H1 (cell line): Measurements from ENCODE around the gene TSSC4. TPM values are rescaled to one million over a fixed set of nuclear protein-coding genes. Genes with fewer than 3 reads are reported as not detected.

Experiments used
- CTCF ChIA-PET: fragments of 300-600 bp; sonication (Branson Sonifier 250); formaldehyde crosslinking; loops from one replicate; lab custom pipeline; 2021; ENCODE audit not compliant: partially characterized antibody; lab: Charles Lee
- POLR2A ChIA-PET: fragments of 300-600 bp; sonication (Branson Sonifier 250); formaldehyde crosslinking; loops from one replicate; lab custom pipeline; 2021; ENCODE audit warnings: inconsistent platforms; ENCODE audit not compliant: partially characterized antibody; lab: Charles Lee
- DNase-seq, 2 experiments: peaks; one replicate each; pipeline versions ENCODE4 v3.0.0 to v3.0.0-alpha.2; 2010 to 2022; ENCODE audit warnings: low spot score in 2 of 2, low read depth in 1 of 2, mixed read lengths in 1 of 2
- FAIRE-seq: peaks from 2 replicates; lab custom pipeline; 2011; peaks lifted over from hg19 to GRCh38; lab: Jason Lieb, UNC
- H2AFZ ChIP-seq: 2 replicates; pipeline ENCODE4 v1.8.1; 2012; ENCODE audit warnings: low read length, inconsistent platforms
- H2AK5ac ChIP-seq: 2 replicates; pipeline ENCODE4 v1.6.1; 2013; ENCODE audit warnings: low read depth, low read length
- H2BK120ac ChIP-seq: replicated peaks from 2 replicates; pipeline ENCODE3; 2013; ENCODE audit warnings: low read depth, low read length, inconsistent platforms
- H2BK12ac ChIP-seq: 2 replicates; pipeline ENCODE4 v1.6.1; 2013; ENCODE audit warnings: low read depth, low read length
- H2BK15ac ChIP-seq: 2 replicates; pipeline ENCODE4 v1.6.1; 2013; ENCODE audit warnings: low read length
- H2BK20ac ChIP-seq: 2 replicates; pipeline ENCODE4 v1.6.1; 2013; ENCODE audit warnings: low read length
- H2BK5ac ChIP-seq: 2 replicates; pipeline ENCODE4 v1.6.1; 2013; ENCODE audit warnings: low read depth, low read length
- H3K14ac ChIP-seq: 2 replicates; pipeline ENCODE4 v1.6.1; 2013; ENCODE audit warnings: inconsistent platforms; ENCODE audit not compliant: insufficient read length
- H3K18ac ChIP-seq: 2 replicates; pipeline ENCODE4 v1.6.1; 2013; ENCODE audit warnings: low read length; ENCODE audit errors: extremely low read depth
- H3K23ac ChIP-seq: 2 replicates; pipeline ENCODE4 v1.6.1; 2013; ENCODE audit warnings: inconsistent platforms; ENCODE audit not compliant: insufficient read length
- H3K23me2 ChIP-seq: 2 replicates; pipeline ENCODE4 v1.6.1; 2013; ENCODE audit warnings: low read depth, low read length
- H3K27ac ChIP-seq: 2 replicates; pipeline ENCODE4 v1.6.1; 2011; ENCODE audit warnings: low read depth, low read length, inconsistent platforms
- H3K27me3 ChIP-seq, 4 experiments: replicated peaks in 1 of 4; 1 replicate in 1 of 4; 2 replicates in 3 of 4; pipeline versions ENCODE4 v1.6.1 to v1.8.1; 2011 to 2013; ENCODE audit warnings: low read length in 3 of 4, mild to moderate bottlenecking in 3 of 4, inconsistent platforms in 2 of 4, mixed read lengths in 2 of 4, moderate library complexity in 1 of 4; ENCODE audit not compliant: control insufficient read depth in 3 of 4, insufficient read depth in 3 of 4; ENCODE audit errors: extremely low read depth in 1 of 4
- H3K36me3 ChIP-seq, 4 experiments: 2 replicates each; pipeline versions ENCODE4 v1.6.1 to v1.8.1; 2011 to 2013; ENCODE audit warnings: mild to moderate bottlenecking in 4 of 4, low read length in 3 of 4, moderate library complexity in 2 of 4, control low read depth in 1 of 4, inconsistent platforms in 1 of 4; ENCODE audit not compliant: insufficient read depth in 4 of 4, control insufficient read depth in 2 of 4
- H3K4ac ChIP-seq: replicated peaks from 2 replicates; pipeline ENCODE3; 2013; ENCODE audit warnings: low read length, low read depth, mixed read lengths, inconsistent platforms; ENCODE audit not compliant: insufficient read length
- H3K4me1 ChIP-seq, 4 experiments: replicated peaks in 1 of 4; 1 replicate in 1 of 4; 2 replicates in 3 of 4; pipeline versions ENCODE4 v1.6.1 to v1.8.1; 2011 to 2013; ENCODE audit warnings: low read length in 3 of 4, inconsistent platforms in 2 of 4, mixed read lengths in 1 of 4; ENCODE audit not compliant: insufficient read depth in 4 of 4, control insufficient read depth in 3 of 4
- H3K4me2 ChIP-seq, 2 experiments: 2 replicates each; pipeline versions ENCODE4 v1.6.1 to v1.8.1; 2011 to 2013; ENCODE audit warnings: low read depth in 2 of 2, low read length in 2 of 2, control low read depth in 1 of 2, inconsistent platforms in 1 of 2, mild to moderate bottlenecking in 1 of 2; ENCODE audit not compliant: insufficient read depth in 1 of 2
- H3K4me3 ChIP-seq, 4 experiments: fragments of 200-600, 300-600 bp in 1 of 4; sonication (generic), shearing (Covaris generic), sonication (Bioruptor Twin) in 1 of 4; 2 replicates each; pipeline versions ENCODE4 v1.5.1 to v1.8.1; 2011 to 2016; ENCODE audit warnings: low read length in 4 of 4, low read depth in 3 of 4, control low read depth in 2 of 4, inconsistent platforms in 2 of 4, mild to moderate bottlenecking in 2 of 4, mixed read lengths in 1 of 4, moderate library complexity in 1 of 4; ENCODE audit not compliant: insufficient read depth in 2 of 4; ENCODE audit errors: extremely low read depth in 1 of 4
- H3K56ac ChIP-seq: replicated peaks from 2 replicates; pipeline ENCODE3; 2013; ENCODE audit warnings: low read depth, mild to moderate bottlenecking, mixed read lengths, low read length, inconsistent platforms; ENCODE audit not compliant: insufficient read length
- H3K79me1 ChIP-seq: 2 replicates; pipeline ENCODE4 v1.6.1; 2013; ENCODE audit warnings: low read depth, low read length, control low read depth
- H3K79me2 ChIP-seq, 2 experiments: 2 replicates each; pipeline versions ENCODE4 v1.6.1 to v1.8.1; 2012 to 2013; ENCODE audit warnings: low read length in 2 of 2, mild to moderate bottlenecking in 2 of 2, inconsistent platforms in 1 of 2; ENCODE audit not compliant: insufficient read depth in 2 of 2, control insufficient read depth in 1 of 2
- H3K9ac ChIP-seq, 4 experiments: replicated peaks in 1 of 4; 1 replicate in 1 of 4; 2 replicates in 3 of 4; pipeline versions ENCODE4 v1.6.1 to v1.8.1; 2011 to 2013; ENCODE audit warnings: low read depth in 3 of 4, low read length in 3 of 4, control low read depth in 2 of 4, mild to moderate bottlenecking in 2 of 4, moderate library complexity in 2 of 4, inconsistent platforms in 1 of 4; ENCODE audit errors: extremely low read depth in 1 of 4
- H3K9me3 ChIP-seq, 2 experiments: 2 replicates each; pipeline versions ENCODE4 v1.6.1 to v1.8.1; 2012 to 2013; ENCODE audit warnings: mild to moderate bottlenecking in 2 of 2, moderate library complexity in 2 of 2, control low read depth in 1 of 2, inconsistent platforms in 1 of 2, low read depth in 1 of 2, low read length in 1 of 2, mixed read lengths in 1 of 2; ENCODE audit not compliant: insufficient read depth in 2 of 2
- H4K20me1 ChIP-seq, 2 experiments: replicated peaks in 1 of 2; 2 replicates each; pipeline versions ENCODE3 to v1.8.1; 2011 to 2013; ENCODE audit warnings: inconsistent platforms in 2 of 2, low read length in 2 of 2, mild to moderate bottlenecking in 1 of 2; ENCODE audit not compliant: insufficient read depth in 2 of 2, control insufficient read depth in 1 of 2
- H4K5ac ChIP-seq: 2 replicates; pipeline ENCODE4 v1.6.1; 2013; ENCODE audit warnings: low read length, low read depth, mixed read lengths, inconsistent platforms; ENCODE audit not compliant: insufficient read length
- H4K8ac ChIP-seq: 2 replicates; pipeline ENCODE4 v1.8.0; 2013; ENCODE audit warnings: mild to moderate bottlenecking, moderate library complexity, low read length, inconsistent platforms; ENCODE audit not compliant: insufficient read depth; ENCODE audit errors: extremely low read depth
- H4K91ac ChIP-seq: replicated peaks from 2 replicates; pipeline ENCODE3; 2013; ENCODE audit warnings: low read length, mixed read lengths, inconsistent platforms; ENCODE audit not compliant: insufficient read length
- ASH2L ChIP-seq: fragments of 200-600, 300-600 bp; sonication (generic); IDR thresholded peaks from one replicate; pipeline ENCODE4 v1.7.1; 2017; ENCODE audit warnings: low read length
- CHD1 ChIP-seq: IDR thresholded peaks from 2 replicates; pipeline ENCODE4 v1.6.1; 2012; ENCODE audit warnings: low read depth, low read length, improper control_type of control experiment
- CREB1 ChIP-seq: IDR thresholded peaks from 2 replicates; pipeline ENCODE4 v1.6.1; 2012; ENCODE audit warnings: inconsistent platforms
- EP300 ChIP-seq, 2 experiments: IDR thresholded peaks; 1 replicate in 1 of 2; 2 replicates in 1 of 2; pipeline ENCODE4 v1.6.1; 2011 to 2012; ENCODE audit warnings: low read depth in 2 of 2, low read length in 2 of 2, mild to moderate bottlenecking in 2 of 2, borderline replicate concordance in 1 of 2, inconsistent platforms in 1 of 2, moderate library complexity in 1 of 2
- GABPA ChIP-seq: IDR thresholded peaks from 2 replicates; pipeline ENCODE4 v1.6.1; 2011; ENCODE audit warnings: mild to moderate bottlenecking, low read length, moderate library complexity, borderline replicate concordance; ENCODE audit not compliant: insufficient read depth
- PHF8 ChIP-seq: fragments of 200-600 bp; sonication (generic); conservative IDR thresholded peaks from 2 replicates; pipeline ENCODE4 v1.7.1; 2012; ENCODE audit warnings: low read depth, mild to moderate bottlenecking, inconsistent platforms, low read length, moderate library complexity
- RFX5 ChIP-seq: IDR thresholded peaks from 2 replicates; pipeline ENCODE4 v1.6.1; 2011; ENCODE audit warnings: low read depth, low read length, improper control_type of control experiment, borderline replicate concordance
- YY1 ChIP-seq: IDR thresholded peaks from 2 replicates; pipeline ENCODE4 v1.6.1; 2011; ENCODE audit warnings: low read depth, mild to moderate bottlenecking, low read length
- WGBS, 2 experiments: shearing (Covaris generic) in 1 of 2; methylation state at CpG; one replicate each; pipeline versions ENCODE4 v1.1.6 to v1.1.7; 2013 to 2015; ENCODE audit warnings: low lambda C conversion rate in 2 of 2, mixed read lengths in 2 of 2, inconsistent platforms in 1 of 2, low coverage in 1 of 2, missing lambda C conversion rate in 1 of 2; ENCODE audit not compliant: insufficient replicate concordance in 2 of 2, insufficient coverage in 1 of 2, insufficient read length in 1 of 2; ENCODE audit errors: extremely low coverage in 1 of 2, missing lambda C conversion rate in 1 of 2; 5-methylcytosine and 5-hydroxymethylcytosine counted together
- polyA plus RNA-seq, 7 experiments: library from polyadenylated mRNA; depleted of rRNA in 3 of 7; stranded (reverse) in 5 of 7; unstranded in 2 of 7; fragments of >200 nt in 5 of 7; fragments of 200-250 nt in 2 of 7; gene quantifications; 1 replicate in 5 of 7; 2 replicates in 1 of 7; 4 replicates in 1 of 7; pipeline versions ENCODE4 v1.2.1 to v1.2.3, GENCODE V29; 2011 to 2013; ENCODE audit warnings: missing spikeins in 2 of 7, mixed read lengths in 2 of 7
- total RNA-seq: library from RNA; stranded (reverse); fragmentation: NEBNext Ultra II Directional; extraction: Animal tissue kit (Norgen Biotek cat#: 25700); gene quantifications from 2 replicates; pipeline ENCODE4 v1.2.1, GENCODE V29; 2021
- TF ChIP-seq, protein P1 (sequence below): IDR thresholded peaks from 2 replicates; pipeline ENCODE4 v1.6.1; 2011; ENCODE audit warnings: low read depth, mild to moderate bottlenecking, low read length; ENCODE audit not compliant: insufficient read depth

Gene TSSC4
- total and polyA plus RNA-seq, 2 of the 8 experiments (the other 6 are each of a cell fraction or from before 2014, with no cell fraction given): 34.0 to 39.3 TPM

DNA sequence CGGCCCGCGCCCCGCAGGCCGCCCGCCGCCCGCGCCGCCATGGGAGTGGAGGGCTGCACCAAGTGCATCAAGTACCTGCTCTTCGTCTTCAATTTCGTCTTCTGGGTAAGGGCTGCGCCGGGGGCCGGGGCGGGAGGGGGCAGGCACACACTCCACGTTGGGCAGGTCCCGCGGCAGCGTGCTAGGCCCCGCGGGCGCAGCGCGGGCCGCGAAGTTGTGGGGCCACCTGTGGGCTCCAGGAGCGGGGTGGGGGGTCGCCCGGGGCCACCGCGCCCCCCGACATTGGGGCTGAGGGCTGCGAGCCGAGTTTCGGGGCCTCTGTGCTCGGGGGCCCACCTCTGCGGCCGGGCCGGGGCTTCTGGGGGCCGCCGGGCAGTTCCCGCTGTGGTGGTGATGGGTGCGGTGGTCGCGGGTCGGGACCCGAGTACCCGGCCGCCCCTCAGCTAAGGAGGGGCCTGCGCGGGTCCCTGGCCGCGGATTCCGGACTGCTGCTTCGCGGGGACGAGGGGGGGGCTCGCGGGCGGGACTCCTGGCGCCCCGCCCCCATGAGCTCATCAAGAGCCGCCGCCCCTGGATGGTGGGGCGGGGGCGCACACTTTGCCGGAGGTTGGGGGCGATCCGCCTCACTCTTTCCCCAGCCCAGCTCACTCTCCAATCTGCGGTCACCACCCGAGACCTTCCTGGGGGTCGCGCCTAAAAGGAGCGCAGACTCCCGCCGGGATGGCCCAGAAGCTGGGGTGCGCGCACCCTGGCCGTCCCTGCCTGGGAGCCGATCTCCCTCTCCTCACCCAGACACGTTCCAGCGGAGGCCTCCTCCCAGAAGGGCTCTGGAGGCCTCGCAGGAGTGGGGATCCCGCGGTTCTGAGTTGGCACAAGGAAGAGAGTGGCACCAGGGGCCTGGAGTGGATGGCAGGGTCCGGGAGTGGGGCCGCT, 22.8 kb upstream of the TSSC4 start:
- no peak overlapping the region for H4K91ac ChIP-seq
- peaks cover 11% of the 10 kb centered on the region; the same call in 1 of the 2 replicates for H3K23me2 ChIP-seq
- H3K9ac ChIP-seq: peak overlapping the region; percentile 65 to 92 (median 82)
- H3K4me2 ChIP-seq: peak overlapping the region; percentile 73 to 98
- no peaks in the 10 kb centered on the region for H3K36me3 ChIP-seq
- H2BK20ac ChIP-seq: no peak overlapping the region
- H3K27ac ChIP-seq: peak overlapping the region; percentile 59; the same call in 1 of the 2 replicates
- 3% methylated on average over 44 of the region's 88 CpGs; no CpG with 5 or more reads in 1 of the 2 experiments for WGBS, 2 experiments
- H3K4me1 ChIP-seq: peaks cover 0 to 13% (median 6%) of the 10 kb centered on the region in 4 experiments; a peak in 6 of 7 replicates
- H3K79me2 ChIP-seq: peaks cover 18 to 47% of the 10 kb centered on the region in 2 experiments; a peak in 3 of 4 replicates
- no peak overlapping the region for H4K5ac ChIP-seq
- H2BK12ac ChIP-seq: no peak overlapping the region
- no peak overlapping the region for H2BK15ac ChIP-seq
- POLR2A ChIA-PET: interaction anchor here (0.7 to 3.2 kb wide), 26 partner anchors 8 to 108 kb away, joined by 3 to 42 read pairs (median 5); partner anchors contain the start of genes ASCL2 and TSSC4
- no peak for FAIRE-seq
- H3K14ac ChIP-seq: no peak overlapping the region
- H2AK5ac ChIP-seq: no peak overlapping the region
- H2AFZ ChIP-seq: no peak overlapping the region
- CTCF ChIA-PET: interaction anchor here (0.8 to 2.2 kb wide), 7 partner anchors 10 to 73 kb away, joined by 3 to 5 read pairs (median 4); partner anchors contain the start of gene TSSC4
- H3K27me3 ChIP-seq: peaks cover 0 to 2% (median 0%) of the 10 kb centered on the region in 4 experiments; a peak in 1 of 7 replicates
- no peak overlapping the region for H3K18ac ChIP-seq
- no peak overlapping the region; the same call in 1 of the 2 replicates for H2BK5ac ChIP-seq
- peaks cover 16% of the 10 kb centered on the region for H3K79me1 ChIP-seq
- no peak overlapping the region for H2BK120ac ChIP-seq
- H3K9me3 ChIP-seq: no peaks in the 10 kb centered on the region
- peak overlapping the region; percentile 3 for H3K56ac ChIP-seq
- H3K23ac ChIP-seq: no peak overlapping the region
- peak overlapping the region; percentile 75 for H4K8ac ChIP-seq
- H3K4ac ChIP-seq: peak overlapping the region; percentile 38
- DNase-seq: peak in 1 of 2 experiments; percentile 73
- peaks cover 20 to 43% of the 10 kb centered on the region in 2 experiments for H4K20me1 ChIP-seq
- peak overlapping the region; percentile 69 to 99 (median 78) for H3K4me3 ChIP-seq
- TF ChIP-seq PHF8 (peak; percentile 65), RFX5 (no peak), GABPA (0 out of 2 replicates have a peak, but pooled peaks have one; percentile 14), ASH2L (peak; percentile 28), CHD1 (no peak), YY1 (no peak), EP300 (IDR thresholded peaks at IDR 0.05; ENCODE audit: borderline replicate concordance in 1 of 2, low read depth in 2 of 2, low read length in 2 of 2) (no peak), CREB1 (peak; percentile 91)
- TF ChIP-seq, protein P1, sequence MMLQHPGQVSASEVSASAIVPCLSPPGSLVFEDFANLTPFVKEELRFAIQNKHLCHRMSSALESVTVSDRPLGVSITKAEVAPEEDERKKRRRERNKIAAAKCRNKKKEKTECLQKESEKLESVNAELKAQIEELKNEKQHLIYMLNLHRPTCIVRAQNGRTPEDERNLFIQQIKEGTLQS: 0 out of 2 replicates have a peak, but pooled peaks have one; percentile 7
